GM18511 (cell line): ENCODE results near the gene GOLGA8A.
A peak's percentile ranks its signal among the peaks of the same experiment; 100 is the strongest.
"Not testable (repeated sequence)": the region's sequence is repeated elsewhere in the genome, so short reads cannot be mapped to it uniquely, and the experiment has no call there.

Source experiments
- ATAC-seq: cut with Tn5 transposase; IDR thresholded peaks from one replicate; pipeline ENCODE4 v1.9.1; 2021; ENCODE audit warnings: mild to moderate bottlenecking, moderate library complexity; ENCODE audit not compliant: unreplicated experiment

Gene GOLGA8A

GRCh38 chr15:34409511-34409910 is 28.1 kb downstream of the GOLGA8A start:
- ATAC-seq: not testable (repeated sequence)

- ATAC-seq: not testable (repeated sequence)
These were observed 28.6 kb downstream of the GOLGA8A start for GRCh38 chr15:34408973-34409372.

- peak; percentile 70 for ATAC-seq
These were observed 33.7 kb downstream of the GOLGA8A start for GRCh38 chr15:34403899-34404298.

GRCh38 chr15:34403160-34403598 is 34.4 kb downstream of the GOLGA8A start:
- ATAC-seq: peak; percentile 83

GRCh38 chr15:34397637-34398259 is 39.9 kb downstream of the GOLGA8A start:
- not testable (repeated sequence) for ATAC-seq

GRCh38 chr15:34392981-34393380 is 44.6 kb downstream of the GOLGA8A start:
- not testable (repeated sequence) for ATAC-seq

- not testable (repeated sequence) for ATAC-seq
These were observed 48.0 kb downstream of the GOLGA8A start for GRCh38 chr15:34389594-34390086.
